Duodenal mucosa (tissue), 2 donors: ENCODE measurements around the gene CYBC1.

ENCODE experiments used
- H3K27ac ChIP-seq: one replicate; pipeline ENCODE4 v1.7.0; 2013; ENCODE audit warnings: low read depth, low read length
- H3K27me3 ChIP-seq, 2 donors: one replicate each; pipeline ENCODE4 v1.7.0; 2013; ENCODE audit warnings: low read length in 2 of 2, control low read depth in 1 of 2; ENCODE audit not compliant: insufficient read depth in 2 of 2, control insufficient read depth in 1 of 2
- H3K36me3 ChIP-seq, 2 donors: one replicate each; pipeline ENCODE4 v1.7.0; 2013; ENCODE audit warnings: low read length in 2 of 2, control low read depth in 1 of 2; ENCODE audit not compliant: insufficient read depth in 2 of 2, control insufficient read depth in 1 of 2
- H3K4me1 ChIP-seq, 2 donors: one replicate each; pipeline ENCODE4 v1.7.0; 2013; ENCODE audit warnings: low read length in 2 of 2, control low read depth in 1 of 2; ENCODE audit not compliant: insufficient read depth in 2 of 2, control insufficient read depth in 1 of 2
- H3K4me3 ChIP-seq, 2 donors: one replicate each; pipeline ENCODE4 v1.7.0; 2013; ENCODE audit warnings: low read length in 2 of 2, low read depth in 1 of 2
- H3K9ac ChIP-seq, 2 donors: one replicate each; pipeline ENCODE4 v1.7.0; 2013; ENCODE audit warnings: low read length in 2 of 2, low read depth in 1 of 2
- H3K9me3 ChIP-seq, 2 donors: one replicate each; pipeline ENCODE4 v1.7.0; 2013; ENCODE audit warnings: low read length in 2 of 2, control low read depth in 1 of 2; ENCODE audit not compliant: control insufficient read depth in 1 of 2

CYBC1 gene

GRCh38 chr17:82400830-82401229 lies 49.7 kb downstream of the CYBC1 start:
- H3K4me3 ChIP-seq, result no peak overlapping the region
- no peak overlapping the region for H3K9ac ChIP-seq
- H3K27ac ChIP-seq, result no peak overlapping the region
- H3K36me3 ChIP-seq, result peaks cover 4 to 20% of the 10 kb centered on the region in 2 donors
- H3K27me3 ChIP-seq, result no peaks in the 10 kb centered on the region
- no peaks in the 10 kb centered on the region for H3K4me1 ChIP-seq
- no peaks in the 10 kb centered on the region for H3K9me3 ChIP-seq

GRCh38 chr17:82400206-82400605 lies 50.3 kb downstream of the CYBC1 start:
- no peaks in the 10 kb centered on the region for H3K27me3 ChIP-seq
- H3K4me1 ChIP-seq, result no peaks in the 10 kb centered on the region
- no peak overlapping the region for H3K27ac ChIP-seq
- H3K36me3 ChIP-seq, result peaks cover 4 to 20% of the 10 kb centered on the region in 2 donors
- H3K9me3 ChIP-seq, result no peaks in the 10 kb centered on the region
- H3K4me3 ChIP-seq, result no peak overlapping the region
- no peak overlapping the region for H3K9ac ChIP-seq

GRCh38 chr17:82399601-82400101 lies 50.9 kb downstream of the CYBC1 start:
- Histone ChIP-seq H3K27ac (no peak overlapping the region), H3K36me3 (peaks cover 4 to 22% of the 10 kb centered on the region in 2 donors), H3K9ac (no peak overlapping the region), H3K9me3 (no peaks in the 10 kb centered on the region), H3K27me3 (no peaks in the 10 kb centered on the region), H3K4me1 (no peaks in the 10 kb centered on the region), H3K4me3 (no peak overlapping the region)

- Histone ChIP-seq H3K4me1 (no peaks in the 10 kb centered on the region), H3K36me3 (peaks cover 4 to 22% of the 10 kb centered on the region in 2 donors), H3K9ac (no peak overlapping the region), H3K4me3 (no peak overlapping the region), H3K9me3 (no peaks in the 10 kb centered on the region), H3K27me3 (no peaks in the 10 kb centered on the region), H3K27ac (no peak overlapping the region)
Observed at GRCh38 chr17:82399041-82399441, 51.5 kb downstream of the CYBC1 start.

- no peak overlapping the region for H3K9ac ChIP-seq
- no peaks in the 10 kb centered on the region for H3K9me3 ChIP-seq
- H3K27ac ChIP-seq, result no peak overlapping the region
- H3K36me3 ChIP-seq, result peaks cover 0 to 21% of the 10 kb centered on the region in 2 donors
- no peak overlapping the region for H3K4me3 ChIP-seq
- no peaks in the 10 kb centered on the region for H3K4me1 ChIP-seq
- H3K27me3 ChIP-seq, result no peaks in the 10 kb centered on the region
Observed at GRCh38 chr17:82397449-82398335, 52.9 kb downstream of the CYBC1 start.

GRCh38 chr17:82396601-82397435 lies 53.7 kb downstream of the CYBC1 start:
- Histone ChIP-seq H3K9ac (no peak overlapping the region), H3K27ac (no peak overlapping the region), H3K36me3 (peaks cover 0 to 25% of the 10 kb centered on the region in 2 donors), H3K4me1 (no peaks in the 10 kb centered on the region), H3K9me3 (no peaks in the 10 kb centered on the region), H3K27me3 (no peaks in the 10 kb centered on the region), H3K4me3 (no peak overlapping the region)

- H3K4me1 ChIP-seq, result no peaks in the 10 kb centered on the region
- H3K4me3 ChIP-seq, result no peak overlapping the region
- no peaks in the 10 kb centered on the region for H3K27me3 ChIP-seq
- H3K9me3 ChIP-seq, result no peaks in the 10 kb centered on the region
- H3K9ac ChIP-seq, result no peak overlapping the region
- peaks cover 0 to 20% of the 10 kb centered on the region in 2 donors for H3K36me3 ChIP-seq
- H3K27ac ChIP-seq, result no peak overlapping the region
Observed at GRCh38 chr17:82394278-82394677, 56.3 kb downstream of the CYBC1 start.

GRCh38 chr17:82392941-82393340 lies 57.6 kb downstream of the CYBC1 start:
- H3K36me3 ChIP-seq, result peaks cover 0 to 20% of the 10 kb centered on the region in 2 donors
- no peak overlapping the region for H3K9ac ChIP-seq
- H3K27ac ChIP-seq, result no peak overlapping the region
- H3K9me3 ChIP-seq, result no peaks in the 10 kb centered on the region
- H3K4me1 ChIP-seq, result peaks cover 0 to 4% of the 10 kb centered on the region in 2 donors
- no peak overlapping the region for H3K4me3 ChIP-seq
- peaks cover 3 to 4% of the 10 kb centered on the region in 2 donors for H3K27me3 ChIP-seq
